ENCODE measurements around the gene CFAP46.

CFAP46 gene

GRCh38 chr10:132910901-132911785 lies 31.2 kb downstream of the CFAP46 start:
- no peak overlapping the region for H3K27ac ChIP-seq (ENCODE audit: low read depth, low read length)
- TF ChIP-seq EZH2phosphoT487 (conservative IDR thresholded peaks at IDR 0.05; ENCODE audit: low read length) = no peak
- no peak for TF ChIP-seq CTCF (IDR thresholded peaks at IDR 0.05; ENCODE audit: insufficient read depth, low read length, poor library complexity, severe bottlenecking)

GRCh38 chr10:132910186-132910880 lies 32.0 kb downstream of the CFAP46 start:
- H2AFZ ChIP-seq (ENCODE audit: low read depth, low read length, severe bottlenecking) = no peak overlapping the region

More at GRCh38 chr10:132910901-132911785, 31.2 kb downstream of the CFAP46 start:
- Histone ChIP-seq H3K27me3 (ENCODE audit: low read length) (no peaks in the 10 kb centered on the region), H3K4me3 (ENCODE audit: insufficient read depth, low read length, poor library complexity, severe bottlenecking) (no peak overlapping the region), H3K79me2 (ENCODE audit: insufficient read depth, low read length) (no peaks in the 10 kb centered on the region), H2AFZ (ENCODE audit: low read depth, low read length, severe bottlenecking) (no peak overlapping the region), H3K36me3 (ENCODE audit: low read length) (no peaks in the 10 kb centered on the region), H3K9me2 (replicated peaks; ENCODE audit: insufficient read depth, low read length) (no peaks in the 10 kb centered on the region), H4K20me1 (ENCODE audit: low read depth, low read length) (no peaks in the 10 kb centered on the region), H3K4me2 (ENCODE audit: low read depth, low read length, poor library complexity, severe bottlenecking) (no peak overlapping the region), H3K9me3 (ENCODE audit: insufficient read depth, low read length) (no peaks in the 10 kb centered on the region), H3K9ac (ENCODE audit: low read length) (no peak overlapping the region), H3F3A (ENCODE audit: insufficient read depth) (no peaks in the 10 kb centered on the region)

GRCh38 chr10:132909491-132910071 lies 32.8 kb downstream of the CFAP46 start:
- H3K9me2 ChIP-seq (replicated peaks; ENCODE audit: insufficient read depth, low read length) = no peaks in the 10 kb centered on the region
- H3K27me3 ChIP-seq (ENCODE audit: low read length) = no peaks in the 10 kb centered on the region
- no peaks in the 10 kb centered on the region for H4K20me1 ChIP-seq (ENCODE audit: low read depth, low read length)
- no peak overlapping the region for H2AFZ ChIP-seq (ENCODE audit: low read depth, low read length, severe bottlenecking)
- H3K9me3 ChIP-seq (ENCODE audit: insufficient read depth, low read length) = no peaks in the 10 kb centered on the region
- no peak overlapping the region for H3K27ac ChIP-seq (ENCODE audit: low read depth, low read length)
- no peak overlapping the region for H3K4me3 ChIP-seq (ENCODE audit: insufficient read depth, low read length, poor library complexity, severe bottlenecking)
- H3K79me2 ChIP-seq (ENCODE audit: insufficient read depth, low read length) = no peaks in the 10 kb centered on the region
- no peak overlapping the region for H3K4me2 ChIP-seq (ENCODE audit: low read depth, low read length, poor library complexity, severe bottlenecking)
- no peak for TF ChIP-seq CTCF (IDR thresholded peaks at IDR 0.05; ENCODE audit: insufficient read depth, low read length, poor library complexity, severe bottlenecking)
- no peak for TF ChIP-seq EZH2phosphoT487 (conservative IDR thresholded peaks at IDR 0.05; ENCODE audit: low read length)
- no peaks in the 10 kb centered on the region for H3F3A ChIP-seq (ENCODE audit: insufficient read depth)
- no peak overlapping the region for H3K9ac ChIP-seq (ENCODE audit: low read length)
- no peaks in the 10 kb centered on the region for H3K36me3 ChIP-seq (ENCODE audit: low read length)

More at GRCh38 chr10:132910186-132910880, 32.0 kb downstream of the CFAP46 start:
- Histone ChIP-seq H3K9me2 (replicated peaks; ENCODE audit: insufficient read depth, low read length) (no peaks in the 10 kb centered on the region), H3F3A (ENCODE audit: insufficient read depth) (no peaks in the 10 kb centered on the region), H3K4me3 (ENCODE audit: insufficient read depth, low read length, poor library complexity, severe bottlenecking) (no peak overlapping the region), H4K20me1 (ENCODE audit: low read depth, low read length) (no peaks in the 10 kb centered on the region), H3K4me2 (ENCODE audit: low read depth, low read length, poor library complexity, severe bottlenecking) (no peak overlapping the region), H3K9me3 (ENCODE audit: insufficient read depth, low read length) (no peaks in the 10 kb centered on the region), H3K79me2 (ENCODE audit: insufficient read depth, low read length) (no peaks in the 10 kb centered on the region), H3K9ac (ENCODE audit: low read length) (no peak overlapping the region), H3K36me3 (ENCODE audit: low read length) (no peaks in the 10 kb centered on the region), H3K27ac (ENCODE audit: low read depth, low read length) (no peak overlapping the region), H3K27me3 (ENCODE audit: low read length) (no peaks in the 10 kb centered on the region)
- TF ChIP-seq EZH2phosphoT487 (conservative IDR thresholded peaks at IDR 0.05; ENCODE audit: low read length) (no peak), CTCF (IDR thresholded peaks at IDR 0.05; ENCODE audit: insufficient read depth, low read length, poor library complexity, severe bottlenecking) (no peak)

Data from SU-DHL-6 (cell line).